WTC11 (cell line): Measurements from ENCODE around the gene ZNF483.

ENCODE experiments used
- CREM ChIP-seq: sonication (generic); formaldehyde crosslinking; IDR thresholded peaks from 2 replicates; pipeline ENCODE4 v1.8.1; 2022; ENCODE audit warnings: mild to moderate bottlenecking, missing genetic modification reagents, moderate library complexity
- JUN ChIP-seq: sonication (generic); formaldehyde crosslinking; IDR thresholded peaks from 2 replicates; pipeline ENCODE4 v1.8.0; 2023; ENCODE audit warnings: mild to moderate bottlenecking, missing genetic modification reagents

- TF ChIP-seq CREM (no peak), JUN (CRISPR knock-in tag) (no peak)
Measured at GRCh38 chr9:111501005-111501562, 23.9 kb upstream of the ZNF483 start.
